K562 (cell line): ENCODE results near the gene PCDH18. TPM values are rescaled to one million over a fixed set of nuclear protein-coding genes. Genes with fewer than 3 reads are reported as not detected.

Source experiments
- ATAC-seq: fragments of 200-7000 bp; cut with Tn5 transposase; 3 replicates; pipeline ENCODE4 v1.9.1; 2020; ENCODE audit warnings: moderate library complexity
- BruUV-seq: library from RNA; stranded (reverse); fragments of 400-500 nt; replicated peaks from 2 replicates; lab custom pipeline; 2021; lab: Mats Ljungman, UMichigan
- CTCF ChIA-PET: fragments of 300-600 bp; formaldehyde crosslinking; extraction: SDS; loops from one replicate; lab custom pipeline; 2021; ENCODE audit warnings: low intra/inter-chr PET ratio; lab: Yijun Ruan, JAX
- POLR2A ChIA-PET: fragments of 300-600, 350-650 bp; sonication (Branson Sonifier 250); formaldehyde crosslinking; extraction: SDS; loops from one replicate; lab custom pipeline; 2021; ENCODE audit warnings: antibody characterized with exemption, inconsistent platforms; lab: Yijun Ruan, JAX
- DNase-seq, 4 experiments: peaks; one replicate each; pipeline versions ENCODE4 v3.0.0 to v3.0.0-alpha.2; 2011 to 2018; ENCODE audit warnings: low spot score in 3 of 4, mixed read lengths in 3 of 4; ENCODE audit errors: extremely low read depth in 1 of 4
- FAIRE-seq: peaks from 2 replicates; lab custom pipeline; 2011; peaks lifted over from hg19 to GRCh38; lab: Jason Lieb, UNC
- H2AFZ ChIP-seq: 2 replicates; pipeline ENCODE4 v1.6.0; 2011; ENCODE audit warnings: low read depth, low read length, control low read depth, inconsistent platforms
- H3K27ac ChIP-seq: fragments of 200-600 bp; 3 replicates; pipeline ENCODE4 v1.8.0; 2011; ENCODE audit warnings: low read depth, mild to moderate bottlenecking, control low read depth, inconsistent platforms, low read length, moderate library complexity, mixed read lengths; ENCODE audit errors: extremely low read depth
- H3K27me3 ChIP-seq, 2 experiments: fragments of 300-600 bp in 1 of 2; 2 replicates in 1 of 2; 3 replicates in 1 of 2; pipeline versions ENCODE4 v1.6.0 to v1.8.0; 2011; ENCODE audit warnings: inconsistent platforms in 2 of 2, low read length in 2 of 2, mild to moderate bottlenecking in 1 of 2, mixed read lengths in 1 of 2, moderate library complexity in 1 of 2; ENCODE audit not compliant: control insufficient read depth in 2 of 2, insufficient read depth in 2 of 2
- H3K36me3 ChIP-seq: fragments of 300-600 bp; 3 replicates; pipeline ENCODE4 v1.8.0; 2011; ENCODE audit warnings: mild to moderate bottlenecking, low read length, inconsistent platforms; ENCODE audit not compliant: control insufficient read depth, insufficient read depth
- H3K4me1 ChIP-seq, 2 experiments: fragments of 200-600 bp in 1 of 2; replicated peaks in 1 of 2; 2 replicates in 1 of 2; 3 replicates in 1 of 2; pipeline versions ENCODE4 v1.5.1 to v1.8.0; 2011; ENCODE audit warnings: inconsistent platforms in 2 of 2, low read length in 2 of 2, mild to moderate bottlenecking in 1 of 2, mixed read lengths in 1 of 2, moderate library complexity in 1 of 2; ENCODE audit not compliant: control insufficient read depth in 2 of 2, insufficient read depth in 2 of 2
- H3K4me2 ChIP-seq: 2 replicates; pipeline ENCODE4 v1.6.1; 2011; ENCODE audit warnings: low read length, control low read depth, inconsistent platforms, mixed read lengths; ENCODE audit not compliant: insufficient read depth
- H3K4me3 ChIP-seq: fragments of 200-600 bp; sonication (generic), shearing (Covaris generic); 2 replicates; pipeline ENCODE4 v1.5.1; 2016; ENCODE audit warnings: control low read depth, inconsistent platforms
- H3K79me2 ChIP-seq: fragments of 200-600 bp; 3 replicates; pipeline ENCODE4 v1.8.0; 2011; ENCODE audit warnings: low read length, inconsistent platforms; ENCODE audit not compliant: control insufficient read depth, insufficient read depth
- H3K9ac ChIP-seq, 2 experiments: 2 replicates each; pipeline versions ENCODE4 v1.6.0 to v1.6.1; 2011; ENCODE audit warnings: low read depth in 2 of 2, low read length in 2 of 2, control low read depth in 1 of 2, inconsistent platforms in 1 of 2, mild to moderate bottlenecking in 1 of 2, mixed read lengths in 1 of 2; ENCODE audit not compliant: insufficient read depth in 1 of 2
- H3K9me1 ChIP-seq: one replicate; pipeline ENCODE4 v1.6.0; 2011; ENCODE audit warnings: inconsistent platforms, mild to moderate bottlenecking, low read length, moderate library complexity; ENCODE audit not compliant: control insufficient read depth, insufficient read depth
- H3K9me3 ChIP-seq: replicated peaks from 2 replicates; pipeline ENCODE4 v1.5.1; 2011; ENCODE audit warnings: low read depth, low read length, inconsistent platforms; ENCODE audit not compliant: control insufficient read depth, insufficient read depth
- H4K20me1 ChIP-seq: replicated peaks from 2 replicates; pipeline ENCODE4 v1.6.1; 2011; ENCODE audit warnings: low read length, inconsistent platforms, mixed read lengths; ENCODE audit not compliant: control insufficient read depth, insufficient read depth
- ELF4 ChIP-seq: fragments of 450-650 bp; formaldehyde crosslinking; IDR thresholded peaks from 2 replicates; pipeline ENCODE4 v1.4.0; 2022; ENCODE audit warnings: missing genetic modification characterization
- GTF2F1 ChIP-seq: IDR thresholded peaks from 2 replicates; pipeline ENCODE4 v1.6.1; 2011; ENCODE audit warnings: low read depth, low read length, improper control_type of control experiment
- MNT ChIP-seq, 2 experiments: fragments of 450-650 bp; conservative IDR thresholded peaks; 2 replicates each; pipeline ENCODE4 v1.6.1; 2017; ENCODE audit warnings: mild to moderate bottlenecking in 2 of 2, moderate library complexity in 2 of 2
- NFE2L1 ChIP-seq: fragments of 450-650 bp; IDR thresholded peaks from 2 replicates; pipeline ENCODE4 v1.6.1; 2016; ENCODE audit warnings: missing genetic modification characterization, low read depth, mild to moderate bottlenecking, missing compliant biosample characterization, moderate library complexity, borderline replicate concordance
- SAP30 ChIP-seq: fragments of 200-600 bp; sonication (generic); IDR thresholded peaks from 2 replicates; pipeline ENCODE4 v1.6.1; 2012; ENCODE audit warnings: borderline replicate concordance, low read depth, mild to moderate bottlenecking, moderate library complexity, low read length, control low read depth, inconsistent platforms; ENCODE audit not compliant: insufficient read depth, poor library complexity, severe bottlenecking
- SFPQ ChIP-seq: fragments of 200-400 bp; formaldehyde crosslinking; IDR thresholded peaks from 2 replicates; pipeline ENCODE4 v1.6.1; 2017; ENCODE audit warnings: mild to moderate bottlenecking, low read depth, low read length, moderate library complexity
- TGIF2 ChIP-seq: sonication (generic); formaldehyde crosslinking; IDR thresholded peaks from 2 replicates; pipeline ENCODE4 v1.8.1; 2022; ENCODE audit warnings: mild to moderate bottlenecking, missing genetic modification reagents, moderate library complexity
- ZBTB17 ChIP-seq: fragments of 450-650 bp; formaldehyde crosslinking; IDR thresholded peaks from 2 replicates; pipeline ENCODE4 v1.4.0; 2020; ENCODE audit warnings: mild to moderate bottlenecking
- ZNF239 ChIP-seq: fragments of 250-450 bp; sonication (Bioruptor Pico); IDR thresholded peaks from 2 replicates; pipeline ENCODE4 v1.4.0; 2020; ENCODE audit warnings: mild to moderate bottlenecking
- WGBS: fragments of 100-300 bp; shearing (Covaris generic); methylation state at CpG from one replicate; pipeline ENCODE4 v1.1.6; 2016; ENCODE audit warnings: low coverage, mixed read lengths; ENCODE audit not compliant: insufficient coverage; ENCODE audit errors: missing lambda C conversion rate; 5-methylcytosine and 5-hydroxymethylcytosine counted together
- in situ Hi-C: fragments of 300-500 bp; cut with MboI; formaldehyde crosslinking; loops from 4 replicates; pipeline ENCODE4 v1.15.0; 2018; ENCODE audit warnings: inconsistent platforms, mixed read lengths
- intact Hi-C: fragments of 100-400 bp; cut with micrococcal nuclease; formaldehyde crosslinking; loops from 2 replicates; pipeline ENCODE4 v1.14.2; 2022
- polyA plus RNA-seq, 8 experiments: library from polyadenylated mRNA; depleted of rRNA in 4 of 8; stranded (reverse) in 5 of 8; unstranded in 3 of 8; fragments of >200 nt; fragmentation: Nextera tagmentation in 2 of 8; fragmentation: Illumina TruSeq in 1 of 8; extraction: Ambion mirVana in 2 of 8; extraction: Trizol in 1 of 8; gene quantifications; 2 replicates each; pipeline versions ENCODE4 v1.2.1 to v1.2.3, GENCODE V29; 2011 to 2014; ENCODE audit warnings: inconsistent platforms in 1 of 8, missing spikeins in 1 of 8
- total RNA-seq, 7 experiments: library from RNA; depleted of rRNA in 6 of 7; stranded (reverse); fragments of >200 nt in 6 of 7; fragmentation: Illumina TruSeq in 2 of 7; extraction: Trizol in 2 of 7; gene quantifications; 2 replicates each; pipeline versions ENCODE4 v1.2.1 to v1.2.3, GENCODE V29; 2011 to 2021; ENCODE audit warnings: low replicate concordance in 1 of 7

The PCDH18 gene
- total and polyA plus RNA-seq, 9 of the 15 experiments (the other 6 are each of a cell fraction or from before 2014, with no cell fraction given), result 0.04 to 0.09 TPM; not detected in 7

- Histone ChIP-seq H3K4me2 (no peak overlapping the region), H3K9ac (no peak overlapping the region), H3K27me3 (no peaks in the 10 kb centered on the region), H3K4me1 (no peaks in the 10 kb centered on the region), H3K27ac (no peak overlapping the region), H3K4me3 (no peak overlapping the region), H3K79me2 (no peaks in the 10 kb centered on the region), H3K9me1 (no peaks in the 10 kb centered on the region), H3K36me3 (no peaks in the 10 kb centered on the region), H2AFZ (no peak overlapping the region), H3K9me3 (no peaks in the 10 kb centered on the region), H4K20me1 (no peaks in the 10 kb centered on the region)
- TF ChIP-seq ZNF239 (CRISPR knock-in tag) (no peak), ZBTB17 (CRISPR knock-in tag) (peak; percentile 67; the same call in 1 of the 2 replicates), TGIF2 (CRISPR knock-in tag) (no peak), NFE2L1 (tag) (no peak), ELF4 (CRISPR knock-in tag) (no peak), GTF2F1 (no peak), SFPQ (no peak), MNT (conservative IDR thresholded peaks at IDR 0.05) (no peak), SAP30 (no peak)
- BruUV-seq, result no TSS peak
- FAIRE-seq (no peak), ATAC-seq (no peak), DNase-seq (no peak)
- intact Hi-C loops (no loop called here), in situ Hi-C loops (no loop called here)
- CTCF ChIA-PET, result no interaction called here
- POLR2A ChIA-PET, result no interaction called here
- WGBS, result 9% methylated on average over 9 of the region's 9 CpGs
Observed at GRCh38 chr4:137521053-137521452, 11.2 kb downstream of the PCDH18 start.
